Posterior vena cava (tissue), 2 donors: ENCODE data around the gene SLC17A7. TPM values are rescaled to one million over a fixed set of nuclear protein-coding genes. Genes with fewer than 3 reads are reported as not detected.
A peak's percentile ranks its signal among the peaks of the same experiment; 100 is the strongest.

Source experiments
- DNase-seq: peaks from one replicate; pipeline ENCODE4 v3.0.0-alpha.2; 2020; ENCODE audit warnings: low spot score
- intact Hi-C, 2 donors: fragments of 100-400 bp; cut with DNase I; formaldehyde crosslinking; loops; one replicate each; pipeline versions ENCODE4 v1.14.1 to v1.14.2; 2022 to 2023
- total RNA-seq, 2 donors: library from RNA; stranded (reverse); fragmentation: NEBNext Ultra II Directional; extraction: Animal tissue kit (Norgen Biotek cat#: 25700); gene quantifications; one replicate each; pipeline ENCODE4 v1.2.1, GENCODE V29; 2021
- donor health status: DM: yes; HTN: yes; CAD: no.
- donor health status: DM: yes; HTN: yes; CAD: no.

SLC17A7 gene
- total RNA-seq, 2 donors from 2014 or later: 1.5 to 2.8 TPM

DNA sequence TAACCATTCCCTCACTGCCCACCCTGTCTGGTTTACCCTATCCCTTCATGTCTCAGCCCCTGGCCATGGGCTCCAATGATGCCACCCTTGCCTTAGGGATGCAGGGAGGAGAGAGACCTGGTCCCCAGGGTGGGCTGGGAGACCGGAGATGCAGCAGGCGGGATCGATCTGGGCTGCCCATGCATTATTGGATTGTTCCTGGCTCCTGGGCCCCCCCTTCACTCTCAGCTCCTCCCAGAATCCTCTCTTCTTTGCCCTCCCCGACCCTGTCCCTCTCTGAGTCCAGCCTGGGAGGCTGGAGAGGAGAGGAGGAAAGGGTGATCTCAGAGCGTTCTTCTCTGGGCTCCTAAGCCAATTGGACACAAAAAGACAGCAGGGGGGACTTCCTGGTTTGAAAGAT, 47.4 kb downstream of the SLC17A7 start:
- intact Hi-C loops: loop anchor here in 1 of 2 donors (5.0 kb wide), 1 partner anchor 48 kb away; the partner anchor contains the start of gene SLC17A7
- DNase-seq: peak; percentile 50

- intact Hi-C loops: loop anchor here (2.0 to 5.0 kb wide), 2 partner anchors 49 to 51 kb away; partner anchors contain the start of gene SLC17A7 (in 2 of the 2)
- DNase-seq: peak; percentile 91
These were observed 49.5 kb downstream of the SLC17A7 start for GRCh38 chr19:49391581-49392399.

- intact Hi-C loops: loop anchor here (2.0 to 5.0 kb wide), 2 partner anchors 50 to 51 kb away; partner anchors contain the start of gene SLC17A7 (in 2 of the 2)
- DNase-seq: no peak
These were observed 50.4 kb downstream of the SLC17A7 start for GRCh38 chr19:49390929-49391359.

DNA sequence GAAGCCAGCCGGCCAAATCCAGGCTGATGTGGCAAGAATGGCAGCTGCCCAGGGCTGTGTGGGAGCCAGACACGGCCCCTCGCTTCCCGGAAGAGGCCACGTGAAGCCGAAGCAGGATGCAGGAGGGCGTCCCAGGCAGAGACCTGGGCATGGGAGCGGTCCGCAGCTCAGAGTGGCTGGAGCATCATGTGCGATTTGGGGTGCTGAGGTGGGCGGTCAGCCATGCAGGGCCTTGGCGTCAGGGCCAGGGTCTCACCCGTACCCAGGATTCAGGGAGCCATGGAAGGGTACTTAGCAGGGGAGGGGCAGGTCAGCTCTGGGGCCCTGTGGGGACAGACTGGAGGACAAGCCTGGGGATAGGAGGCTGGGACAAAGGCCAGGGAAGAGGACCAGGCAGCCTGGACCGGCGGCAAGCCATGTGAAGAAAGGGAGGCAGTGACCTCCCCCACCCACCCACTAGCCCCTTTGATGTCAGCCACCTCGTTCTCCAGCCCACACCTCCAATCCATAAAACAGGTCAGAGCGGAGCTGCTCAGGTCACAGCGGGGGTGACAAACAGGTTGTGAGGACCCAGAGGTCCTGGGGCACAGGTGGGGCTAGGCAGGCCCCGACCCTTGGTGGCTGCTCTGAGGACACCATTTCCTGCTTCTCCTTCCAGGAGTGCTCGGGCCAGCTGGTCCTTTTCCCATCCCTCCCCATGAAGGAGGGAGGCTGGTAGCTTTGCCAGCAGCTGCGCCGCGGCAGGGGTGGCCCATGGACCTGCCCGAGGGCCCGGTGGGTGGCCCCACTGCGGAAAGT, 51.0 kb downstream of the SLC17A7 start:
- intact Hi-C loops: loop anchor here (2.0 to 5.0 kb wide), 2 partner anchors 50 to 52 kb away; partner anchors contain the start of gene SLC17A7 (in 2 of the 2)
- peak; percentile 68 for DNase-seq

- peak; percentile 72 for DNase-seq
- intact Hi-C loops: no loop called here
These were observed 51.9 kb downstream of the SLC17A7 start for GRCh38 chr19:49389406-49389805.

DNA sequence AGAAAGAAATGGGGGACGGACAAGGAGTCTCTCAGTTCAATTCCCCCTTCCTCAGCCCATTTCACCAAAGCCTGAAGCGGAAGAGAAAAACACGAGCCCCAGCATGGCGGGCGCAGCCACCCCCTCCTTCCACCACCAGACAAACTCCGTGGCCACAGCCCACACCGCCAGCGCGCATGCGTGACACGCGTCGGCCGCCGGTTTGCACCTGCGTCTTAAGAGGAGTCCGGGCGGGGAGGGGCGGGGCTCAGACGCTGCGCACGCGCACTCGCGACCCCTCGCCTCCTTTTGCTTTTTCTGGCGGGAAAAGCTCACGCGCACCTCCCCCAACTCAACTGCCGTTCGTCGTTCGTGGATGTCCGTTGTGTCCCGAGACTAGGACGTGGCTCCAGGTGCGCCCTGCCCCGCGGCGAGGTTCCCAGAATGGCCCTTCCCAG, 53.4 kb downstream of the SLC17A7 start, which contains the start of gene KASH5:
Gene KASH5, plus strand, starts transcription at position 314 of the 437 bp plus-strand sequence. CDS start 2,635 bp downstream, outside the sequence.
- peak; percentile 95 for DNase-seq
- intact Hi-C loops: no loop called here

DNA sequence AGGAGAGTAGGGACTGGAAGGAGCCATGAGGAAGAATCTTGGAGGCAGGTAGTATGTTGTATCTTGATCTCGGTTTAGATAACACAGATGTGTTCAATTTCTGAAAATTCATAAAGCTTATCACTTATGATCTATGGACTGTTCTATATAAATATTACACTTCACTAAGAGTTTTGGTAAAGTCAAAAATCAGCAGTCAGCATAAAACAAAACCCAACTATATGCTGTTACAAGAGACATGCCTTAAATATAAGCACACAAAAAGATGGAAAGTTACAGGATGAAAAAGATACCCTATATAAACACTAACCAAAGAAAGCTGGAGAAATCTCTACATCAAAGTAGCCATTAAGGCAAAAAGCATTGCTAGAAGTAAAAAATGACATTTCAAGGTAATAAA, 57.7 kb downstream of the SLC17A7 start:
- DNase-seq: no peak
- intact Hi-C loops: no loop called here

DNA sequence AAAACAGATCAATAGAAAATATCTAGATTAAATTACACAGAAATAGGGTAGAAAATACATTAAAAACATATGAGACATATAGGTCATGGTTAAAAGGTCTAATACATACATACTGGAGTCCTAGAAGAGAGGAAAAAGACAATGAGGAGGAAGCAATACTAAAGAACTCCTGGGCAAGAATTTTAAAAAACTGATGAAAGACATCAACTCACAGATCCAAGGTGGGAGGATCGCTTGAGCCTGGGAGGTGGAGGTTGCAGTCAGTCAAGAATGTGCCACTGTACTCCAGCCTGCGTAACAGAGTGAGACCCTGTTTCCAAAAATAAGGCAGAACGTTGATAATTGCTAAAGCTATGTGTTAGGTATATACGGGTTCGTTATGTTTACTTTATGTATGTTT, 58.7 kb downstream of the SLC17A7 start:
- DNase-seq: no peak
- intact Hi-C loops: no loop called here

- no peak for DNase-seq
- intact Hi-C loops: no loop called here
These were observed 60.9 kb downstream of the SLC17A7 start for GRCh38 chr19:49380391-49380790.

Other genes with a start within 250 kb of the SLC17A7 start
- 1 to 10 TPM; 1.7 to 2.6 TPM for gene SLC6A16, start 116.3 kb downstream of the SLC17A7 start, total RNA-seq
- 10 to 100 TPM; 11.5 to 19.6 TPM for gene CD37, start 106.1 kb downstream of the SLC17A7 start, total RNA-seq
- 10 to 100 TPM; 31.0 to 32.4 TPM for gene TEAD2, start 79.1 kb downstream of the SLC17A7 start, total RNA-seq
- gene DKKL1, start 77.7 kb downstream of the SLC17A7 start, total RNA-seq: not detected
- gene KASH5, start 53.3 kb downstream of the SLC17A7 start, total RNA-seq: not detected
- gene PTH2, start 18.1 kb downstream of the SLC17A7 start, total RNA-seq: not detected
- not detected for gene GFY, start 16.1 kb downstream of the SLC17A7 start, total RNA-seq
- gene PIH1D1, start 10.3 kb upstream of the SLC17A7 start, total RNA-seq: 10 to 100 TPM; 34.4 to 36.6 TPM
- gene ALDH16A1, start 11.7 kb upstream of the SLC17A7 start, total RNA-seq: 10 to 100 TPM; 17.3 to 24.2 TPM
- gene FLT3LG, start 32.7 kb upstream of the SLC17A7 start, total RNA-seq: 10 to 100 TPM in 1 of 2 donors, 1 to 10 TPM in 1; 7.3 to 12.0 TPM
- gene RPL13A, start 46.1 kb upstream of the SLC17A7 start, total RNA-seq: 1,000 to 10,000 TPM; 1,658 to 1,769 TPM
- gene RPS11, start 54.9 kb upstream of the SLC17A7 start, total RNA-seq: 1,000 to 10,000 TPM; 1,242 to 1,344 TPM
- gene FCGRT, start 71.1 kb upstream of the SLC17A7 start, total RNA-seq: 100 to 1,000 TPM; 192 to 304 TPM
- gene RCN3, start 86.5 kb upstream of the SLC17A7 start, total RNA-seq: 100 to 1,000 TPM in 1 of 2 donors, 10 to 100 TPM in 1; 94.0 to 128 TPM
- 10 to 100 TPM; 35.8 to 36.0 TPM for gene NOSIP, start 139.0 kb upstream of the SLC17A7 start, total RNA-seq
- gene PRRG2, start 139.8 kb upstream of the SLC17A7 start, total RNA-seq: under 1 TPM; 0.46 to 0.52 TPM
- gene PRR12, start 149.7 kb upstream of the SLC17A7 start, total RNA-seq: 10 to 100 TPM; 18.8 to 21.7 TPM
- gene RRAS, start 198.6 kb upstream of the SLC17A7 start, total RNA-seq: 100 to 1,000 TPM; 124 to 173 TPM
- gene SCAF1, start 200.7 kb upstream of the SLC17A7 start, total RNA-seq: 10 to 100 TPM; 43.5 to 55.1 TPM
- gene IRF3, start 224.3 kb upstream of the SLC17A7 start, total RNA-seq: 10 to 100 TPM; 40.6 to 50.9 TPM
- 1 to 10 TPM; 8.5 to 9.3 TPM for gene BCL2L12, start 224.4 kb upstream of the SLC17A7 start, total RNA-seq
- gene PRMT1, start 235.7 kb upstream of the SLC17A7 start, total RNA-seq: 10 to 100 TPM; 79.1 to 91.5 TPM
- gene ADM5, start 248.1 kb upstream of the SLC17A7 start, total RNA-seq: 1 to 10 TPM in 1 of 2 donors, under 1 TPM in 1; 1.00 to 1.0 TPM
- gene CPT1C, start 249.6 kb upstream of the SLC17A7 start, total RNA-seq: 10 to 100 TPM; 10.6 to 11.8 TPM